Skeletal muscle satellite cell (primary cell): ENCODE results near the gene ITGB5.

Source experiments
- H3K27me3 ChIP-seq: 2 replicates; pipeline ENCODE4 v1.7.0; 2013; ENCODE audit warnings: low read length; ENCODE audit not compliant: control insufficient read depth, insufficient read depth
- H3K36me3 ChIP-seq: 2 replicates; pipeline ENCODE4 v1.7.0; 2013; ENCODE audit warnings: mild to moderate bottlenecking, control low read depth, low read length; ENCODE audit not compliant: insufficient read depth
- H3K4me1 ChIP-seq: 2 replicates; pipeline ENCODE4 v1.7.0; 2013; ENCODE audit warnings: low read length; ENCODE audit not compliant: control insufficient read depth, insufficient read depth
- H3K4me2 ChIP-seq: 2 replicates; pipeline ENCODE4 v1.7.0; 2013; ENCODE audit warnings: mild to moderate bottlenecking, low read length
- H3K4me3 ChIP-seq: 2 replicates; pipeline ENCODE4 v1.7.0; 2013; ENCODE audit warnings: low read length
- H3K9ac ChIP-seq: 2 replicates; pipeline ENCODE4 v1.7.0; 2013; ENCODE audit warnings: mild to moderate bottlenecking, low read depth, low read length, moderate library complexity
- H3K9me3 ChIP-seq: replicated peaks from 2 replicates; pipeline ENCODE4 v1.7.0; 2013; ENCODE audit warnings: mild to moderate bottlenecking, control low read depth, low read length

ITGB5 gene

GRCh38 chr3:124802702-124803101 lies 84.5 kb downstream of the ITGB5 start:
- Histone ChIP-seq H3K36me3 (peaks cover 46% of the 10 kb centered on the region), H3K9me3 (no peaks in the 10 kb centered on the region), H3K27me3 (no peaks in the 10 kb centered on the region), H3K4me2 (no peak overlapping the region), H3K9ac (no peak overlapping the region), H3K4me3 (no peak overlapping the region), H3K4me1 (peaks cover 8% of the 10 kb centered on the region)

- peaks cover 8% of the 10 kb centered on the region for H3K4me1 ChIP-seq
- H3K27me3 ChIP-seq, result no peaks in the 10 kb centered on the region
- H3K4me3 ChIP-seq, result no peak overlapping the region
- no peak overlapping the region for H3K4me2 ChIP-seq
- no peaks in the 10 kb centered on the region for H3K9me3 ChIP-seq
- H3K36me3 ChIP-seq, result peaks cover 43% of the 10 kb centered on the region
- no peak overlapping the region for H3K9ac ChIP-seq
Observed at GRCh38 chr3:124802061-124802698, 85.0 kb downstream of the ITGB5 start.

GRCh38 chr3:124800511-124801258 lies 86.5 kb downstream of the ITGB5 start:
- Histone ChIP-seq H3K4me2 (no peak overlapping the region), H3K9me3 (no peaks in the 10 kb centered on the region), H3K27me3 (no peaks in the 10 kb centered on the region), H3K36me3 (peaks cover 50% of the 10 kb centered on the region), H3K4me3 (no peak overlapping the region), H3K4me1 (peaks cover 8% of the 10 kb centered on the region), H3K9ac (no peak overlapping the region)

GRCh38 chr3:124800076-124800475 lies 87.1 kb downstream of the ITGB5 start:
- no peaks in the 10 kb centered on the region for H3K27me3 ChIP-seq
- peaks cover 8% of the 10 kb centered on the region for H3K4me1 ChIP-seq
- no peak overlapping the region for H3K4me3 ChIP-seq
- H3K9me3 ChIP-seq, result no peaks in the 10 kb centered on the region
- no peak overlapping the region for H3K9ac ChIP-seq
- H3K36me3 ChIP-seq, result peaks cover 49% of the 10 kb centered on the region
- no peak overlapping the region for H3K4me2 ChIP-seq

- Histone ChIP-seq H3K4me3 (no peak overlapping the region), H3K9me3 (no peaks in the 10 kb centered on the region), H3K27me3 (no peaks in the 10 kb centered on the region), H3K9ac (no peak overlapping the region), H3K4me1 (peaks cover 8% of the 10 kb centered on the region), H3K36me3 (peaks cover 52% of the 10 kb centered on the region), H3K4me2 (no peak overlapping the region)
Observed at GRCh38 chr3:124799676-124800075, 87.5 kb downstream of the ITGB5 start.

GRCh38 chr3:124797426-124797945 lies 89.7 kb downstream of the ITGB5 start:
- Histone ChIP-seq H3K36me3 (peaks cover 45% of the 10 kb centered on the region), H3K9me3 (no peaks in the 10 kb centered on the region), H3K4me1 (peaks cover 25% of the 10 kb centered on the region), H3K9ac (no peak overlapping the region), H3K4me3 (no peak overlapping the region), H3K4me2 (no peak overlapping the region), H3K27me3 (no peaks in the 10 kb centered on the region)

- H3K4me3 ChIP-seq, result no peak overlapping the region
- peaks cover 36% of the 10 kb centered on the region for H3K4me1 ChIP-seq
- no peak overlapping the region for H3K4me2 ChIP-seq
- peaks cover 36% of the 10 kb centered on the region for H3K36me3 ChIP-seq
- no peaks in the 10 kb centered on the region for H3K9me3 ChIP-seq
- H3K9ac ChIP-seq, result no peak overlapping the region
- H3K27me3 ChIP-seq, result no peaks in the 10 kb centered on the region
Observed at GRCh38 chr3:124796477-124796876, 90.7 kb downstream of the ITGB5 start.

GRCh38 chr3:124793054-124793739 lies 94.0 kb downstream of the ITGB5 start:
- H3K4me1 ChIP-seq, result peaks cover 38% of the 10 kb centered on the region
- peak overlapping the region; percentile 58 for H3K9ac ChIP-seq
- no peaks in the 10 kb centered on the region for H3K9me3 ChIP-seq
- H3K36me3 ChIP-seq, result peaks cover 27% of the 10 kb centered on the region
- H3K4me3 ChIP-seq, result peak overlapping the region; percentile 33
- no peaks in the 10 kb centered on the region for H3K27me3 ChIP-seq
- peak overlapping the region; percentile 53 for H3K4me2 ChIP-seq

- H3K9me3 ChIP-seq, result no peaks in the 10 kb centered on the region
- H3K27me3 ChIP-seq, result no peaks in the 10 kb centered on the region
- H3K4me3 ChIP-seq, result peak overlapping the region; percentile 29
- peaks cover 27% of the 10 kb centered on the region for H3K36me3 ChIP-seq
- H3K4me2 ChIP-seq, result peak overlapping the region; percentile 53
- peak overlapping the region; percentile 58 for H3K9ac ChIP-seq
- peaks cover 40% of the 10 kb centered on the region for H3K4me1 ChIP-seq
Observed at GRCh38 chr3:124792341-124793040, 94.7 kb downstream of the ITGB5 start.

GRCh38 chr3:124791639-124792151 lies 95.5 kb downstream of the ITGB5 start:
- peaks cover 26% of the 10 kb centered on the region for H3K36me3 ChIP-seq
- H3K4me1 ChIP-seq, result peaks cover 48% of the 10 kb centered on the region
- peak overlapping the region; percentile 58 for H3K9ac ChIP-seq
- peak overlapping the region; percentile 29 for H3K4me3 ChIP-seq
- no peaks in the 10 kb centered on the region for H3K9me3 ChIP-seq
- H3K4me2 ChIP-seq, result peak overlapping the region; percentile 53
- H3K27me3 ChIP-seq, result no peaks in the 10 kb centered on the region

- Histone ChIP-seq H3K9me3 (no peaks in the 10 kb centered on the region), H3K4me3 (peak overlapping the region; percentile 5), H3K36me3 (peaks cover 21% of the 10 kb centered on the region), H3K9ac (peak overlapping the region; percentile 45), H3K4me1 (peaks cover 52% of the 10 kb centered on the region), H3K4me2 (peak overlapping the region; percentile 53), H3K27me3 (no peaks in the 10 kb centered on the region)
Observed at GRCh38 chr3:124791142-124791541, 96.0 kb downstream of the ITGB5 start.
